Caco-2 (cell line): ENCODE data around the gene MOSPD2. TPM values are rescaled to one million over a fixed set of nuclear protein-coding genes. Genes with fewer than 3 reads are reported as not detected.

Experiments
- BruUV-seq: library from RNA; stranded (reverse); fragments of 400-500 nt; replicated peaks from 2 replicates; lab custom pipeline; 2021; lab: Mats Ljungman, UMichigan
- CTCF ChIA-PET: fragments of 300-600 bp; sonication (Branson Sonifier 250); formaldehyde crosslinking; loops from one replicate; lab custom pipeline; 2022; ENCODE audit warnings: antibody characterized with exemption; lab: Charles Lee
- POLR2A ChIA-PET: fragments of 300-600 bp; sonication (Branson Sonifier 250); formaldehyde crosslinking; loops from one replicate; lab custom pipeline; 2022; ENCODE audit warnings: antibody characterized with exemption; lab: Charles Lee
- DNase-seq, 2 experiments: peaks; one replicate each; pipeline versions ENCODE4 v3.0.0 to v3.0.0-alpha.2; 2020 to 2022
- H3K27me3 ChIP-seq: replicated peaks from 2 replicates; pipeline ENCODE4 v1.6.0; 2011; ENCODE audit warnings: low read length; ENCODE audit not compliant: control insufficient read depth, insufficient read depth
- H3K36me3 ChIP-seq: 2 replicates; pipeline ENCODE4 v1.5.1; 2011; ENCODE audit warnings: low read length; ENCODE audit not compliant: control insufficient read depth, insufficient read depth
- H3K4me1 ChIP-seq: fragments of 250-450 bp; sonication (Bioruptor Pico); 2 replicates; pipeline ENCODE4 v1.5.1; 2020; ENCODE audit warnings: mild to moderate bottlenecking
- H3K4me3 ChIP-seq: 2 replicates; pipeline ENCODE4 v1.5.1; 2011; ENCODE audit warnings: low read depth, mild to moderate bottlenecking, control low read depth, low read length
- H3K9me3 ChIP-seq: fragments of 250-450 bp; sonication (Bioruptor Pico); 2 replicates; pipeline ENCODE4 v1.5.1; 2020; ENCODE audit warnings: mild to moderate bottlenecking, moderate library complexity
- H3K27ac Mint-ChIP-seq: one replicate; pipeline ENCODE4 v1.8.0; 2022; ENCODE audit warnings: mixed read lengths; ENCODE audit not compliant: unreplicated experiment
- H3K27me3 Mint-ChIP-seq: one replicate; pipeline ENCODE4 v1.8.0; 2022; ENCODE audit warnings: mixed read lengths; ENCODE audit not compliant: insufficient read depth, unreplicated experiment
- H3K36me3 Mint-ChIP-seq: one replicate; pipeline ENCODE4 v1.8.0; 2022; ENCODE audit warnings: mild to moderate bottlenecking, mixed read lengths; ENCODE audit not compliant: insufficient read depth, unreplicated experiment
- H3K4me1 Mint-ChIP-seq: one replicate; pipeline ENCODE4 v1.8.0; 2022; ENCODE audit warnings: low read depth, mixed read lengths; ENCODE audit not compliant: unreplicated experiment
- H3K4me3 Mint-ChIP-seq: one replicate; pipeline ENCODE4 v1.8.0; 2022; ENCODE audit warnings: mild to moderate bottlenecking, moderate library complexity, mixed read lengths; ENCODE audit not compliant: unreplicated experiment
- H3K9me3 Mint-ChIP-seq: one replicate; pipeline ENCODE4 v1.8.0; 2022; ENCODE audit warnings: mixed read lengths; ENCODE audit not compliant: unreplicated experiment
- CTCF ChIP-seq, 2 experiments: fragments of 200-600 bp in 1 of 2; IDR thresholded peaks; 1 replicate in 1 of 2; 2 replicates in 1 of 2; pipeline versions ENCODE4 v1.5.1 to v1.8.0; 2011 to 2022; ENCODE audit warnings: antibody characterized with exemption in 1 of 2, control low read depth in 1 of 2, inconsistent platforms in 1 of 2, low read depth in 1 of 2, low read length in 1 of 2, mild to moderate bottlenecking in 1 of 2, moderate library complexity in 1 of 2; ENCODE audit not compliant: insufficient read depth in 1 of 2, severe bottlenecking in 1 of 2, unreplicated experiment in 1 of 2
- intact Hi-C: fragments of 100-400 bp; cut with micrococcal nuclease; formaldehyde crosslinking; loops from one replicate; pipeline ENCODE4 v1.10.0; 2022; ENCODE audit not compliant: unreplicated experiment
- total RNA-seq: library from RNA; stranded (reverse); gene quantifications from 2 replicates; pipeline ENCODE4 v1.2.3, GENCODE V29; 2022

The MOSPD2 gene
- total RNA-seq, 1 experiment from 2014 or later: 13.8 TPM

GRCh38 chrX:14872355-14872754, 866 bp upstream of the MOSPD2 start:
- no TSS peak for BruUV-seq
- no peaks in the 10 kb centered on the region for H3K36me3 Mint-ChIP-seq
- no peaks in the 10 kb centered on the region for H3K4me1 ChIP-seq
- POLR2A ChIA-PET: interaction anchor here (0.6 to 1.1 kb wide), 3 partner anchors 30 to 1138 kb away, joined by 3 to 5 read pairs (median 3); partner anchors contain the start of genes OFD1 and TRAPPC2
- no peaks in the 10 kb centered on the region for H3K27me3 Mint-ChIP-seq
- intact Hi-C loops: loop anchor here (10.0 kb wide), 1 partner anchor 272 kb away; no protein-coding TSS in a partner anchor
- no peaks in the 10 kb centered on the region for H3K4me1 Mint-ChIP-seq
- H3K27ac Mint-ChIP-seq: no peak overlapping the region
- no peaks in the 10 kb centered on the region for H3K27me3 ChIP-seq
- no peak for TF ChIP-seq CTCF (IDR thresholded peaks at IDR 0.05; ENCODE audit: insufficient read depth in 1 of 2, low read depth in 1 of 2, low read length in 1 of 2, severe bottlenecking in 1 of 2, unreplicated experiment in 1 of 2)
- peak overlapping the region; percentile 81 for H3K4me3 ChIP-seq
- peak in 1 of 2 experiments; percentile 0 for DNase-seq
- H3K4me3 Mint-ChIP-seq: peak overlapping the region; percentile 78
- H3K9me3 Mint-ChIP-seq: no peaks in the 10 kb centered on the region
- CTCF ChIA-PET: interaction anchor here (0.5 kb wide), 1 partner anchor 228 kb away, joined by 3 read pairs; no protein-coding TSS in a partner anchor
- H3K36me3 ChIP-seq: no peaks in the 10 kb centered on the region
- no peaks in the 10 kb centered on the region for H3K9me3 ChIP-seq

GRCh38 chrX:14873676-14874049, 442 bp downstream of the MOSPD2 start:
- TSS peak; percentile 61 for BruUV-seq
- POLR2A ChIA-PET: interaction anchor here (0.5 to 1.1 kb wide), 2 partner anchors 86 to 1139 kb away, joined by 4 to 5 read pairs; partner anchors contain the start of genes OFD1 and TRAPPC2
- Mint-ChIP-seq H3K9me3 (no peaks in the 10 kb centered on the region), H3K4me3 (peak overlapping the region; percentile 78), H3K27ac (peak overlapping the region; percentile 64), H3K27me3 (no peaks in the 10 kb centered on the region), H3K4me1 (no peaks in the 10 kb centered on the region), H3K36me3 (no peaks in the 10 kb centered on the region)
- no peak for TF ChIP-seq CTCF (IDR thresholded peaks at IDR 0.05; ENCODE audit: insufficient read depth in 1 of 2, low read depth in 1 of 2, low read length in 1 of 2, severe bottlenecking in 1 of 2, unreplicated experiment in 1 of 2)
- no peaks in the 10 kb centered on the region for H3K4me1 ChIP-seq
- CTCF ChIA-PET: no interaction called here
- peak overlapping the region; percentile 76 for H3K4me3 ChIP-seq
- intact Hi-C loops: loop anchor here (10.0 kb wide), 1 partner anchor 271 kb away; no protein-coding TSS in a partner anchor
- no peaks in the 10 kb centered on the region for H3K9me3 ChIP-seq
- no peaks in the 10 kb centered on the region for H3K27me3 ChIP-seq
- DNase-seq: no peak
- H3K36me3 ChIP-seq: no peaks in the 10 kb centered on the region

- Mint-ChIP-seq H3K9me3 (no peaks in the 10 kb centered on the region), H3K4me1 (no peaks in the 10 kb centered on the region), H3K4me3 (no peak overlapping the region), H3K27me3 (no peaks in the 10 kb centered on the region), H3K36me3 (no peaks in the 10 kb centered on the region), H3K27ac (no peak overlapping the region)
- no peak for TF ChIP-seq CTCF (IDR thresholded peaks at IDR 0.05; ENCODE audit: insufficient read depth in 1 of 2, low read depth in 1 of 2, low read length in 1 of 2, severe bottlenecking in 1 of 2, unreplicated experiment in 1 of 2)
- no peak overlapping the region for H3K4me3 ChIP-seq
- POLR2A ChIA-PET: no interaction called here
- no peaks in the 10 kb centered on the region for H3K36me3 ChIP-seq
- DNase-seq: no peak
- no peaks in the 10 kb centered on the region for H3K27me3 ChIP-seq
- H3K4me1 ChIP-seq: no peaks in the 10 kb centered on the region
- CTCF ChIA-PET: no interaction called here
- H3K9me3 ChIP-seq: no peaks in the 10 kb centered on the region
- intact Hi-C loops: loop anchor here (10.0 kb wide), 1 partner anchor 269 kb away; no protein-coding TSS in a partner anchor
- BruUV-seq: no TSS peak
Measured at GRCh38 chrX:14875624-14876023, 2.4 kb downstream of the MOSPD2 start.
